T47D (cell line): ENCODE data around the gene TAS2R4.
"Not testable (repeated sequence)": the region's sequence is repeated elsewhere in the genome, so short reads cannot be mapped to it uniquely, and the experiment has no call there.

Experiments
- DNase-seq, 2 experiments: peaks; one replicate each; pipeline versions ENCODE4 v3.0.0 to v3.0.0-alpha.2; 2011 to 2012; ENCODE audit warnings: low read depth in 1 of 2, low spot score in 1 of 2
- JUND ChIP-seq: IDR thresholded peaks from 2 replicates; pipeline ENCODE4 v1.6.1; 2012; ENCODE audit warnings: low read depth
- in situ Hi-C: cut with HindIII; loops from 2 replicates; pipeline ENCODE4 v1.10.0; 2016; ENCODE audit warnings: low sequenced_read_pairs, low pct_unique_long_range_greater_than_20kb

Gene TAS2R4

GRCh38 chr7:141763797-141764196, 12.7 kb upstream of the TAS2R4 start, which contains the start of gene TAS2R3:
TAS2R3 (plus strand) TSS chr7:141764097; CDS start chr7:141764159, 62 bp downstream.
- TF ChIP-seq JUND = no peak
- DNase-seq = no peak
- in situ Hi-C loops = no loop called here

GRCh38 chr7:141770083-141770583, 6.3 kb upstream of the TAS2R4 start:
- in situ Hi-C loops, DNase-seq: not testable (repeated sequence)

GRCh38 chr7:141785706-141786552, 9.5 kb downstream of the TAS2R4 start:
- peak; percentile 29 to 69 for DNase-seq
- in situ Hi-C loops = no loop called here
- TF ChIP-seq JUND = no peak

- in situ Hi-C loops = no loop called here
- no peak for TF ChIP-seq JUND
- no peak for DNase-seq
Observed at GRCh38 chr7:141788296-141788695, 11.8 kb downstream of the TAS2R4 start.

GRCh38 chr7:141789917-141790316, 13.4 kb downstream of the TAS2R4 start, which contains the start of gene TAS2R5:
TAS2R5 (plus strand) TSS chr7:141790217; CDS start chr7:141790362, 145 bp downstream.
- TF ChIP-seq JUND = no peak
- DNase-seq = no peak
- in situ Hi-C loops = no loop called here

- TF ChIP-seq JUND = no peak
- in situ Hi-C loops = no loop called here
- no peak for DNase-seq
Observed at GRCh38 chr7:141792526-141792925, 16.1 kb downstream of the TAS2R4 start.

GRCh38 chr7:141820067-141820466, 43.6 kb downstream of the TAS2R4 start:
- no peak for DNase-seq
- no peak for TF ChIP-seq JUND
- in situ Hi-C loops = no loop called here

GRCh38 chr7:141822432-141822831, 46.0 kb downstream of the TAS2R4 start:
- DNase-seq, in situ Hi-C loops: not testable (repeated sequence)
